Measurements from ENCODE around the gene SCLY. TPM values are rescaled to one million over a fixed set of nuclear protein-coding genes. Genes with fewer than 3 reads are reported as not detected.
"Not testable (repeated sequence)": the region's sequence is repeated elsewhere in the genome, so short reads cannot be mapped to it uniquely, and the experiment has no call there.

Gene SCLY
- total RNA-seq, 1 experiment from 2014 or later = 68.4 TPM

GRCh38 chr2:238066218-238066617 lies 5.4 kb downstream of the SCLY start:
- no peak for TF ChIP-seq MLX (CRISPR knock-in tag; IDR thresholded peaks at IDR 0.05)
- TF ChIP-seq, protein P1, sequence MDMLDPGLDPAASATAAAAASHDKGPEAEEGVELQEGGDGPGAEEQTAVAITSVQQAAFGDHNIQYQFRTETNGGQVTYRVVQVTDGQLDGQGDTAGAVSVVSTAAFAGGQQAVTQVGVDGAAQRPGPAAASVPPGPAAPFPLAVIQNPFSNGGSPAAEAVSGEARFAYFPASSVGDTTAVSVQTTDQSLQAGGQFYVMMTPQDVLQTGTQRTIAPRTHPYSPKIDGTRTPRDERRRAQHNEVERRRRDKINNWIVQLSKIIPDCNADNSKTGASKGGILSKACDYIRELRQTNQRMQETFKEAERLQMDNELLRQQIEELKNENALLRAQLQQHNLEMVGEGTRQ (CRISPR knock-in tag; IDR thresholded peaks at IDR 0.05) = no peak
- TF ChIP-seq SMAD3 (CRISPR knock-in tag; IDR thresholded peaks at IDR 0.05; ENCODE audit: borderline replicate concordance) = no peak
- no peak for TF ChIP-seq JAZF1 (CRISPR knock-in tag; IDR thresholded peaks at IDR 0.05)
- no peak for TF ChIP-seq CDX4 (CRISPR knock-in tag; IDR thresholded peaks at IDR 0.05; ENCODE audit: borderline replicate concordance)
- TF ChIP-seq FOXP4 (CRISPR knock-in tag; IDR thresholded peaks at IDR 0.05) = no peak
- TF ChIP-seq CBFB (CRISPR knock-in tag; IDR thresholded peaks at IDR 0.05; ENCODE audit: low read depth) = no peak
- no peak for TF ChIP-seq TEAD4 (CRISPR knock-in tag; IDR thresholded peaks at IDR 0.05)
- no peak for TF ChIP-seq ATF6 (CRISPR knock-in tag; IDR thresholded peaks at IDR 0.05)
- CTCF ChIA-PET = no interaction called here
- Mint-ChIP-seq H3K4me3 (no peak overlapping the region), H3K27ac (peak overlapping the region; percentile 51), H3K4me1 (peaks cover 22% of the 10 kb centered on the region), H3K36me3 (peaks cover 59% of the 10 kb centered on the region), H3K27me3 (ENCODE audit: low read depth) (no peaks in the 10 kb centered on the region), H3K9me3 (no peaks in the 10 kb centered on the region)
- POLR2A ChIA-PET = no interaction called here
- ATAC-seq = no peak
- DNase-seq (ENCODE audit: low spot score) = no peak

- H3K36me3 Mint-ChIP-seq = peaks cover 60% of the 10 kb centered on the region
- POLR2A ChIA-PET; H3K9me3 Mint-ChIP-seq; H3K4me3 Mint-ChIP-seq; DNase-seq (ENCODE audit: low spot score); CTCF ChIA-PET; ATAC-seq; H3K27me3 Mint-ChIP-seq (ENCODE audit: low read depth): not testable (repeated sequence)
- H3K27ac Mint-ChIP-seq = peak overlapping the region; percentile 51; the same call in 1 of the 2 replicates
- peaks cover 18% of the 10 kb centered on the region for H3K4me1 Mint-ChIP-seq
Observed at GRCh38 chr2:238066718-238067117, 5.9 kb downstream of the SCLY start.

GRCh38 chr2:238067939-238068338 lies 7.1 kb downstream of the SCLY start:
- ChIA-PET CTCF (no interaction called here), POLR2A (interaction anchor here (0.5 kb wide), 1 partner anchor 11 kb away, joined by 6 read pairs; no protein-coding TSS in a partner anchor)
- ATAC-seq (no peak), DNase-seq (ENCODE audit: low spot score) (no peak)
- H3K9me3 Mint-ChIP-seq = no peaks in the 10 kb centered on the region
- no peaks in the 10 kb centered on the region for H3K27me3 Mint-ChIP-seq (ENCODE audit: low read depth)
- H3K4me3 Mint-ChIP-seq = no peak overlapping the region
- H3K27ac Mint-ChIP-seq = no peak overlapping the region
- no peak for TF ChIP-seq EMX1 (CRISPR knock-in tag; IDR thresholded peaks at IDR 0.05)
- no peak for TF ChIP-seq STAT6 (CRISPR knock-in tag; conservative IDR thresholded peaks at IDR 0.05; ENCODE audit: low read depth)
- TF ChIP-seq TP53 (CRISPR knock-in tag; IDR thresholded peaks at IDR 0.05) = no peak
- no peak for TF ChIP-seq ZBTB21 (CRISPR knock-in tag; IDR thresholded peaks at IDR 0.05; ENCODE audit: borderline replicate concordance)
- TF ChIP-seq ZNF232 (CRISPR knock-in tag; IDR thresholded peaks at IDR 0.05) = no peak
- TF ChIP-seq ZBTB43 (CRISPR knock-in tag; IDR thresholded peaks at IDR 0.05) = no peak
- no peak for TF ChIP-seq GTF2I (CRISPR knock-in tag; conservative IDR thresholded peaks at IDR 0.05)
- peaks cover 73% of the 10 kb centered on the region for H3K36me3 Mint-ChIP-seq
- H3K4me1 Mint-ChIP-seq = peaks cover 7% of the 10 kb centered on the region
